HG03196 (cell line): ENCODE data around the gene ZFYVE27.
"Not testable (repeated sequence)": the region's sequence is repeated elsewhere in the genome, so short reads cannot be mapped to it uniquely, and the experiment has no call there.

ENCODE experiments used
- ATAC-seq: cut with Tn5 transposase; IDR thresholded peaks from one replicate; pipeline ENCODE4 v1.9.1; 2021; ENCODE audit not compliant: unreplicated experiment

ZFYVE27 gene

GRCh38 chr10:97736902-97737769, at the start of gene ZFYVE27:
TSS of gene ZFYVE27 (plus strand) at chr10:97737128. CDS start at chr10:97738478, 1,350 bp downstream.
- peak; percentile 71 for ATAC-seq

- ATAC-seq = no peak
Observed at GRCh38 chr10:97687785-97688781, 48.8 kb upstream of the ZFYVE27 start.

- ATAC-seq = no peak
Observed at GRCh38 chr10:97689559-97690020, 47.3 kb upstream of the ZFYVE27 start.

DNA sequence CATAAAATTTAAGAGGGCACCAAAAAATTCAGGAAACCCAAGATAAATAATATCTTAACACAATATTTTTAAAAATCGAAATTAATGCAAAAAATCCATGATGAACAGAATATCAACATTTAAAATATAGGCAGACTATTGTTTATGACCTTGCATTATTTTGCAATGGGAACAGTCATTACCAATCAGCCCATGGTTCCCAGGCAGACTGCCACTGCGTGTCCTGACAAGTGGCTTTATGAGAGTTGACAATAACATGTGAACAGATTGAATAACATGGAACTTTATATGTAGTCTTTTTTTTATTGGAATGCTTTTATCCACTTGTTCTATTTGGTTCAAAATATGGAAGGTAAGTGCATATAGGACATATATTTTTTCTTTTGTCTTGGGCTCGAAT, 46.8 kb upstream of the ZFYVE27 start:
- no peak for ATAC-seq

DNA sequence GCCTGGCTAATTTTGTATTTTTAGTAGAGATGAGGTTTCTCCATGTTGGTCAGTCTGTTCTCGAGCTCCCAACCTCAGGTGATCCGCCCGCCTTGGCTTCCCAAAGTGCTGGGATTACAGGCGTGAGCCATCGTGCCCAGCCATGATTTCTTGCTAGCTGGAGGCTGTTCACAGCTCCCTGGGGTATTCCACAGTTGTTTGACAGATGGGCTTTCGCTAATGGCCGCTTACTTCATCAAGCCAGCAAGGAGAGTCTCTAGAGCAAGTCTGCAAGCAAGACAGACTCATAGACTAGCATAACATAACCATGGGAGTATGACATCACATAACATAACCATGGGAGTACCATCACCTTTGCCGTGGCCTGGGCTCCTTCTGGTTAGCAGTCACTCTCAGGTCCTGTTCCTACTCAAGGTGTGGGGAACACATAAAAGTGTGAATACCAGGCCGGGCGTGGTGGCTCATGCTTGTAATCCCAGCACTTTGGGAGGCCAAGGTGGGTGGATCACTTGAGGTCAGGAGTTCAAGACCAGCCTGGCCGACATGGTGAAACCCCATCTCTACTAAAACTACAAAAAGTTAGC, 38.8 kb upstream of the ZFYVE27 start:
- ATAC-seq = not testable (repeated sequence)

DNA sequence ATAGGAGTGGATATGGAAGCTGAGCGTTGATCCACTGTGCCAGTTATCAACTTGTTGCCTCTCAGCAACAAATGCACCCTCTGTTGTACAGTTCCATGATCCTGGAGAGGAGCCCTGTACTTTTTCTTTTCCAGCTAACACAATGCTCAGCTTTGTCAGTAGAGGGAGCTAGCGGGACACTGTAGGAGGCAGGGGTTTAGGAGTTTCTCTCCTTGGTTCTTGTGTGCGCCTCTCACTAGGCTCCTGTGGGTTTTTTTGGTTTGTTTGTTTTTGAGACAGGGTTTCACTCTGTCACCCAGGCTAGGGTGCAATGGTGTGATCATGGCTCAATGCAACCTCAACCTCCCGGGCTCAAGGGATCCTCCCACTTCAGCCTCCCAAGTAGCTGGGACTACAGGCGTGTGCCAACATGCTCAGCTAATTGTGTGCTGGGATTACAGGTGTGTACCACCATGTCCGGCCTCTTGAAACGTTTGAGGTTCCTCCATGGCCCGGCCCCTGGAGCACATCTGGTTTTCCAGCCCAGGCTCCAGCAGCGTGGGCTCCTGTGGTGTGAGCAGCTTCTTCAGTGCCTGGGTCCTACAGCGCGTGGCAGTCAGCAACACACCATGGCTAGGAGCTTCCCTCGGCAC, 35.4 kb upstream of the ZFYVE27 start:
- ATAC-seq = peak; percentile 81

GRCh38 chr10:97703398-97704067, 33.4 kb upstream of the ZFYVE27 start:
- no peak for ATAC-seq

DNA sequence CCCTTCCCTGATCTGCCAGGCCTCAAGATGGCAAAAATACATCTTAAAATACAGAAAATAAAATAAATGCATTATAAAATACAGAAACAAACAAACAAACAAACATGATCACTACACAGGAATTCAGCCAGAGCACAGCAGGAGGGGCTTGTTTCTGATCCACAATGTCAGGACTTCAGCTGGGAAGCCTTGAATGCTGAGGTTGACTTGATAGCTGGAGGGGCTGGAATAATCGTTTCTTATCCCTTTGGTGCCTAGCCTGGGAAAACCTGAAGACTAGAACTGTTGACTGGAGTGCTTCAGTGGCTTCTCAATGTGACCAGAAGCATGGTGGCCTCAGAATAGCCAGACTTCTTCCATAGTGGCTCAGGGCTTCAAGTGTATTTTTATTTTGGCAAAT, 32.6 kb upstream of the ZFYVE27 start:
- no peak for ATAC-seq

DNA sequence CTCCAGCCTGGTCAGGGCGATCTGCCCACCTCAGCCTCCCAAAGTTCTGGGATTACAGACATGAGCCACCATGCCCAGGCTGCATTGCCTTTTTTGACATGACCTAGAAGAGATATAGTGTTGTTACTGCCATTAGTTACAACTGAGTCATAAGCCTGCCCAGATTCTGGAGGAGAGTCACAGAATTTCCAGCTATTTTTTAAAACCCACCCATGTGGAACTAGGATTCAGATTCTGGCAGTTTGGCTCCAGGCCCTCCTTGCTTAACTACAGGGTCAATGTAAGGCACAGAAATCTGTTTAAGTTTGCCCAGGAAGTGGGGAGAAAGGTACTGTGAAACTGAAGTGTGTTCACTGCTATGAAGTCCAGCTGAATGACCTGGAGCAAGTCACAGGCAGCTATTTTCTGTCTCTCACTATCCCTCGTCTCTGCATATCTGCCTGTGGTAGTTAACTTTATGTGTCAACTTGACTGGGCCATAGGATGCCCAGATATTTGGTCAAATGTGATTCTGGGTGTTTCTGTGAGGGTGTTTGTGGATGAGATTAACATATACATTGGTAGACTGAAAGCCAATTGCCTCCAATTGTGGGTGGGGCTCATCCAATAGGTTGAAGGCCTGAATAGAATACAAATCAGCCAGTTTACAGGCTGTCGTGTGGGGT, 31.8 kb upstream of the ZFYVE27 start:
- ATAC-seq = no peak

- ATAC-seq = no peak
Observed at GRCh38 chr10:97707134-97707861, 29.6 kb upstream of the ZFYVE27 start.

DNA sequence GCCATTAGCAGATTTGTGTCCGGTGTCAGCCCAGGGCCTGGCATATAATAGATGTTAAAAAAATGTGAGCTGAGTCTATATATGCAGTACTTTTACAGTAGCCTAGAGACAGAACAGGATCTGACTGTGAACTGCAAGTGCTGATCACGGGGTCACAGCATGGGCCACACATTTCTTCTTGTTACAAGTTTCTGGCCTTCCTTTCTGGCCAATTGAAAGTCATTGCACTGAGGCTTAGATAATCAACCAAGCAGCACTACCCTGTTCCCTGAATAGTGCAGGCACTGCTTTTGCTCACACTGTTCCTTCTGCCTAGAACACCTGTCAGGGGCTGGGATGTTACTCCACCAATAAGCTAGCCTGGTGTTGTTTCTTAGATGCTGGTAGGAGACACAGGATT, 28.8 kb upstream of the ZFYVE27 start:
- ATAC-seq = no peak

- ATAC-seq = no peak
Observed at GRCh38 chr10:97708976-97709946, 27.7 kb upstream of the ZFYVE27 start.

DNA sequence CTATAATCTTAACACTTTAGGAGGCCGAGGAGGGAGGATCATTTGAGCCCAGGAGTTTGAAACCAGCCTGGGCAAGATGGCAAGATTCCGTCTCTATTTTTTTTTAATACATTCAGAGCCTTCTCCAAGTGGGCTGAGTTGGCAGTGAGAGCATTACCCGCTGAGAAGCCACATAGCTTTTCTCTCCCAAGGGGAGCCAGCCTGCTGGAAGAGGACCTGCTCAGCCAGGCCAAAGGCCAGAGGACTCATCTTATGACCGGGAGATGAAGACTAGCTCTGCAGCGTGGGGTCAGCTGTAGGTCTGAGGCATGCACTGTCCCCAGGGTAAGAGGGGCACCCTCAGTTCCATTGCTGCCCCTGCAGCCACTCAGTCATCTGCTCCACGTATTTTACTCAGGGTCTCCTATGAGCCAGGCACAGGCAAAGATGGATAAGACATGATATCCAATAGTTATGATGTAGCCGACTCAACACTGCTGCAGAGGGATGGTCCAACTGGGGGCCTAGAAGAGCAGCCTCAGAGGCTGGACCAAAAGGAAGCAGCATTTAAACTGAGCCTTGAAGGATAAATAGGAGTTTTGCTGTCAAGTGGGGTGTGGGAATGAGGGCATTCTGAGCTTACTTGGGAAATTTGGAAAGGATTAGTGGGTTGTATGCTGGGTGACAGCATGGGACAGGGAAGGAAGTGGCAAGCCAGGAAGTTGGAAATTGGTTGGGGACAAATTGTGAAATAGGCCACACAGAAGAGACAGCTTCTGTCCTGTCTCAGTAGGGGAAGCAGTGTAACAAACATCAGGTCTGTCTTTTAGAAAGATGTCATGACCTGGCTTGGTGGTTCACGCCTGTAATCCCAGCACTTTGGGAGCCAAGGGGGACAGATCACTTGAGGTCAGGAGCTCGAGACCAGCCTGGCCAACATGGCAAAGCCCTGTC, 25.0 kb upstream of the ZFYVE27 start:
- no peak for ATAC-seq

- ATAC-seq = no peak
Observed at GRCh38 chr10:97713339-97713825, 23.5 kb upstream of the ZFYVE27 start, which contains the start of gene MARVELD1. TSS of gene MARVELD1 (plus strand) at chr10:97713730. CDS start at chr10:97713877, 147 bp downstream.

GRCh38 chr10:97713826-97714400, 23.0 kb upstream of the ZFYVE27 start:
- peak; percentile 75 for ATAC-seq
